Liver (tissue), 3 donors: ENCODE measurements around the gene ARHGEF5.
"Not testable (repeated sequence)": the region's sequence is repeated elsewhere in the genome, so short reads cannot be mapped to it uniquely, and the experiment has no call there.

Source experiments
- ATF3 ChIP-seq: IDR thresholded peaks from 2 replicates; pipeline ENCODE4 v1.6.1; 2016; ENCODE audit warnings: antibody characterized with exemption
- CTCF ChIP-seq: fragments of 150-350 bp; IDR thresholded peaks from 2 replicates; pipeline ENCODE4 v1.5.1; 2017; ENCODE audit warnings: improper control_type of control experiment, low read depth, low read length; ENCODE audit not compliant: missing input control
- EGR1 ChIP-seq, 2 donors: IDR thresholded peaks; 2 replicates each; pipeline ENCODE4 v1.6.1; 2016 to 2018; ENCODE audit warnings: antibody characterized with exemption in 2 of 2, low read depth in 2 of 2
- FOXA1 ChIP-seq: IDR thresholded peaks from 2 replicates; pipeline ENCODE4 v1.6.1; 2016; ENCODE audit warnings: antibody characterized with exemption
- GABPA ChIP-seq, 2 donors: IDR thresholded peaks in 1 of 2; conservative IDR thresholded peaks in 1 of 2; 2 replicates each; pipeline ENCODE4 v1.6.1; 2016; ENCODE audit warnings: antibody characterized with exemption in 2 of 2, mild to moderate bottlenecking in 1 of 2, moderate library complexity in 1 of 2
- MAX ChIP-seq: IDR thresholded peaks from 2 replicates; pipeline ENCODE4 v1.6.1; 2016; ENCODE audit warnings: antibody characterized with exemption
- REST ChIP-seq: IDR thresholded peaks from 2 replicates; pipeline ENCODE4 v1.6.1; 2016; ENCODE audit warnings: antibody characterized with exemption, mild to moderate bottlenecking
- RXRA ChIP-seq, 2 donors: IDR thresholded peaks; 2 replicates each; pipeline ENCODE4 v1.6.1; 2017 to 2018; ENCODE audit warnings: antibody characterized with exemption in 2 of 2, mild to moderate bottlenecking in 1 of 2
- SP1 ChIP-seq: IDR thresholded peaks from 2 replicates; pipeline ENCODE4 v1.6.1; 2018; ENCODE audit warnings: antibody characterized with exemption, mild to moderate bottlenecking
- TAF1 ChIP-seq: conservative IDR thresholded peaks from 2 replicates; pipeline ENCODE4 v1.6.1; 2016; ENCODE audit warnings: antibody characterized with exemption, mild to moderate bottlenecking
- YY1 ChIP-seq: IDR thresholded peaks from 2 replicates; pipeline ENCODE4 v1.6.1; 2016; ENCODE audit warnings: antibody characterized with exemption, mild to moderate bottlenecking
- donor health status: healthy.
- donor health status: healthy.

- TF ChIP-seq CTCF; EGR1 (IDR thresholded peaks at IDR 0.05; ENCODE audit: low read depth in 2 of 2); ATF3; YY1; TAF1; SP1; FOXA1; MAX; REST; RXRA (IDR thresholded peaks at IDR 0.05); GABPA (IDR thresholded peaks at IDR 0.05 in 1 of 2, conservative IDR thresholded peaks at IDR 0.05 in 1 of 2): not testable (repeated sequence)
Measured at GRCh38 chr7:144323359-144323758, 31.8 kb upstream of the ARHGEF5 start.
